Stimulated activated CD4-positive, alpha-beta T cell treated with anti-CD3 and anti-CD28 coated beads, Interleukin-12 subunit alpha, Interleukin-12 subunit beta, amount 100 ng/mL, for 48 hours (primary cell): ENCODE data around the gene GPC6.
"Not testable (repeated sequence)": the region's sequence is repeated elsewhere in the genome, so short reads cannot be mapped to it uniquely, and the experiment has no call there.

Experiments
- DNase-seq, 3 donors: peaks; one replicate each; pipeline ENCODE4 v3.0.0-alpha.2; 2020; ENCODE audit warnings: low read depth in 2 of 3, low spot score in 1 of 3

GPC6 gene

DNA sequence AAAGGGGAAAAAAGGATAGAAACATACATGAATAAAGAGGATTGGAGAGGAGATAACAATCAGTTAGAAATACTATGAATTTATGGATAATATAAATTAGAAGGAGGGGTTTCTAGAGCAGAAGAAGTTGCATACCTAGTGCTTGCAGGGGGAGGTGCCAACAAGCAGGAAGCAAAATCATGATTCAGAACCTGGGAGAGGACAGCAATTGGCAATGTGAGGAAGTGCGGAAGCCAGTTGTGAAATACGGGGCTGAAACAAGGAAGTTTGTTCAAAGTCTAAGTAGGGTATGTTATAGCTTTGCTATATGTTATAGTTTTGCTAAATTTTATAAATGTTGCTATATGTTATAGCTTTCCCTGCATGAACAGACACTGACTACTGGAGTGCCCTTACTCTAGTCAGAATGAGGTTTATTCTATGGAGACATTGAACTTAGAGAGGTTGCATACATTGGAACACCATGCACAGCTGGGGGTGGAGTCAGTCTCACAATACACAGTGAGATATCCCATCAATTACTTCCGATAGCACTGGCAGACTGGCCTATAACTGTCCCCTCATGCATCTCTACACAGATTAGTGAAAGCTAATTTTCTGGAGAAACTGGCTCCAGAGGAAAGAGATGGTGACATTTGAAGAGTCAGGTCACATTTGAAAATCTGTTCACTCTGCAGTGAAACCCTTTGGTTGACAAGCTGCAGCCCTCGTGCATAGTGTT lies 92.1 kb downstream of the GPC6 start:
- no peak for DNase-seq

- no peak for DNase-seq
These were observed 94.3 kb downstream of the GPC6 start for GRCh38 chr13:93320942-93321341.

GRCh38 chr13:93323880-93324279 lies 97.3 kb downstream of the GPC6 start:
- not testable (repeated sequence) for DNase-seq

DNA sequence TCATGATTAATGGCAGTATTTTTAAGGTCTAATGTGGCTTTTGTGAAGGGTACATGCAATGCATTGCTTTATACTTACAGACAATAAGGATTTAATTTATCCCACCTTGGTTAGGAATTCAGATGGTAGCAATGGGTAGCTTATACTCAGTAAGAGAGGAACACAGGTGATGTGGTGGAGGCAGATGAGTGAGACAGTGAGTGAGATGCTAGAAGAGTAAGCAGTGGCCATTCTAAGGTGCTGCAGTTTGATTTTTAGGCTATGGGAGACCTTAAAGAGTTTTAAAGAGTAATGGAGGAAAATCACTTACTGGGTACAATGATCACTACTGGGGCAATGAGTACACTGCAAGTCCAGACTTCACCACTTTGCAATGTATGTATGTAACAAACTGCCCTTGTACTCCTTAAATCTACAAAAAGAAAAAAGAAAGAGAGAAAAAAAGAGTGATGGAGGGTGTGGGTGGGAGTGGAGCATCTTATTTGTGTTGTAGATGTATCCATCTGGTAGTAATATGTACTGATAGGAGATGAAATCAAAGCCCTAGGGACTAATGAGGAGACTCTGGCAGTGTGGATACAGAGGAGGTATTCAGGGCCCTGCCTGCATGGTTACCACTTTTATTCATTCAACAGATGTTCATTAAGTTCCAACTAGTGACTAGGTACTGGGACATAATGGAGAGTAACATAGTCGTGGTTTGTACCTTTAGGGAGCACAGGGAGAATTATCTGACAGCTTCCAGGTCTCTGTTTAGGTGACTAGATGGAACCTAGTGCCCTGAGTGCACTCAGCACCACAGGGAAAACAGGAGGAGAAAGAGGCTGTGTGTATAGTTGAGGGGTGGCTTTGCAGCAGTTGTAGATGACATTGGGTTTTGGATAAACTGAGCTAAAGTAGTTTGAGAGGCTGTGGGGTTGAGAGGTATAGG lies 99.0 kb downstream of the GPC6 start:
- DNase-seq, result no peak

DNA sequence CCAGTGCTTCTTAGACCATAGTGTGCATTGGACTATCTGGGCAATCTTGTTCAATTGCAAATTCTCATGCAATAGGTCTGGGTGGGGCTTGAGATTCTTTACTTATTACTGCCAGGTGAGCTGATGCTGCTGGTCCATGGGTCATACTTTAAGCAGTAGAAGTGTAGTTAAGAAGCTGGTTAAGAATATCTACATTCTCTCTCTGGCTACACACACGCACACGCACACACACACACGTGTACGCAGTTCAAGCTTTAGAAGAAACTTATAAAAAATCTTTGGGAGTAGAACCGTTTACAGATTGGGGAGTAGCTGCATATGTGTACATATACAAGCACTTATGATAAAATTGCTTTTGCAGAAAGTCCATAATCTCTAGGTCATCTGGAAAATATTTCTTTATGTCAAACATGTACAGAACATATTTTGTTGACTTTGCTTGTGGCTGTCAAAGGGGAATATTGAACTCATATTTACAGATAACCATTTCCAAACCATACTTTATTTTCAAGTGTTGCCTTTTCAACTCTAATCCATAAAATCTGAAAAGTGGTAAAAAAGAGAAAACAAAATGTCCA lies 99.7 kb downstream of the GPC6 start:
- DNase-seq, result no peak

DNA sequence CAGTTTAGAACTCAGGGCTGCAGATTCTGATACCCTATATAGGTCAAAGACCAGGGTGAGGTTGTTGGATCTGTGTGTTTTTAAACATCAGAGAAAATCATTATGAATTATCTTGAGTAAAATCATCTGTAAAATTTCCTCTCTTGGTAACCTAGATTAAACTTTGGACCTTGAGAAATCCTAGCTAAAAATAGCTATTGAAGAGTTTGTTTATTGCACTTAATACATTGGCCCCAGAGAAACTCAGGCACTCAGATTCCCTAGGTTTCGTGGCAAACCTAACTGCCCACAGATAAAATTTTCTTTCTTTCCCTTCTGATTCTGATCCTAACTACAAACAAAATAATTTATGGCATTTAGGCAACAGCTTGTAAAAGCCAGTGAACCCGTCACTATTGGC lies 102.3 kb downstream of the GPC6 start:
- DNase-seq, result no peak

DNA sequence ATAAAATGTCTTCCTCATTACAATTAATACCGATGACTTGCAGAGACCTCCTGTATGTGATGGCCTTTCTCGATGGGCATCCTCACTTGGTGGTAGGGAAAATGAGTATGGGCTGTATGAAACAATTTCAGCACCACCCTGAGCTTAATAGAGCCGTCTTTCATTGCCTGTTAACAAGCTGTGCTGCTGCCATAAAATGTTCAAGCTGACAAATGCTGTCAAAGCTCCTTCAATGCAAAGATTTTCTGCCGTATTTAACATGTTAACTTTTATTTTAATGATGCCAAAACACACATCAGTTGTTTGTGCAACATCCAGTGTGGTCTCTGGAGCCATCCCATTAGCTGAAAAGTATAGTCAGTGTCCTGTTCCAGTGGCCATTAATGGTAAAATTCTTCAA lies 110.1 kb downstream of the GPC6 start:
- DNase-seq, result no peak

DNA sequence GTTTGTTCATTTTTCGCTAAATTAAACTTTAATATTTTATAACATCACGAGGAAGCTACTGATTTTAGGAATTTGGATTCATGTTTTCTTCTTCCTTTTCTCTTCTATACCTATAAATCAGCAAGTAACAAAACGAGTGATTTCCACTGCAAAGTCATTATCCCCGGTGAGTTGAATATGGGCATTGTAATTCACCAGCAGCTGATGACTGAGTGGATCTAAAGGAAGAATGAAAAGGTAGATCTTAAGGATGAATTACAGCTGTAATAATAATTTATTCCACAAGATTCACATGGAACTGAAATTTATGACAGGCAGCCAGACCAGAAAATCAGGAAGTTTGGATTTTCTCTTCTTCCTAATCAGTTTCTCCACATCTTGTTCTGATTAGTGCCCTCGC lies 111.4 kb downstream of the GPC6 start:
- DNase-seq, result no peak

DNA sequence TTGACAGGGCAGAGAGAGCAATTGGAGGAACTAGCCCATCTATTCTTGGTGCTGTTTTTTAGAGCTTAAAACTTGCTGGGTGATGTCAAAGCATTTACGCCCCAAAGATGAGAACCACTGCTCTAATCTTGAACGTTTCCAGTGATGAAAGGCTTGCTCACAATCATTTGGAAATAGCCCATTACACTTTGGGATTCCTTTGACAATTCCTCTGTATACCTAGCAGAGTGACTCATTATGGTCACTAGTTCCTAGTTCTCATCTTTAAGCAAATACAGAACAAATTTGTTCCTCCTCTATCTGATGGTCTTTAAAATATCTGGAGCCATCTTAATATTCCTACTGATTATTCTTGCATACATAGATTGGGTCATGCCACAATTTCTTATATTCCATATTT lies 112.3 kb downstream of the GPC6 start:
- DNase-seq, result no peak

- no peak for DNase-seq
These were observed 112.9 kb downstream of the GPC6 start for GRCh38 chr13:93339550-93339949.

DNA sequence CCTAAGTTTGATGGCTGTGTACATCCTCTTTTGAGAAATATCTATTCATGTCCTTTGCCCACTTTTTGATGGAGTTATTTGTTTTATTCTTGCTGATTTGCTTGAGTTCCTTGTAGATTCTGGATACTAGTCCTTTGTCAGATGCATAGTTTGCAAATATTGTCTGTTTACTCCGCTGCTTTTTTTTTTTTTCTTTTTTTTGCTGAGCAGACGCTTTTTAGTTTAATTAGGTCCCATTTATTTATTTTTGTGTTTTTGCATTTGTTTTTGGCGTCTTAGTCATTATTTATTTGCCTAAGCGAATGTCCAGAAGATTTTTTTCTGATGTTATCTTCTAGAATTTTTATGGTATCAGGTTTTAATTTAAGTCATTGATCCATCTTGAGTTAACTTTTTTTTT lies 114.9 kb downstream of the GPC6 start:
- no peak for DNase-seq

- no peak for DNase-seq
These were observed 116.5 kb downstream of the GPC6 start for GRCh38 chr13:93343097-93343496.

DNA sequence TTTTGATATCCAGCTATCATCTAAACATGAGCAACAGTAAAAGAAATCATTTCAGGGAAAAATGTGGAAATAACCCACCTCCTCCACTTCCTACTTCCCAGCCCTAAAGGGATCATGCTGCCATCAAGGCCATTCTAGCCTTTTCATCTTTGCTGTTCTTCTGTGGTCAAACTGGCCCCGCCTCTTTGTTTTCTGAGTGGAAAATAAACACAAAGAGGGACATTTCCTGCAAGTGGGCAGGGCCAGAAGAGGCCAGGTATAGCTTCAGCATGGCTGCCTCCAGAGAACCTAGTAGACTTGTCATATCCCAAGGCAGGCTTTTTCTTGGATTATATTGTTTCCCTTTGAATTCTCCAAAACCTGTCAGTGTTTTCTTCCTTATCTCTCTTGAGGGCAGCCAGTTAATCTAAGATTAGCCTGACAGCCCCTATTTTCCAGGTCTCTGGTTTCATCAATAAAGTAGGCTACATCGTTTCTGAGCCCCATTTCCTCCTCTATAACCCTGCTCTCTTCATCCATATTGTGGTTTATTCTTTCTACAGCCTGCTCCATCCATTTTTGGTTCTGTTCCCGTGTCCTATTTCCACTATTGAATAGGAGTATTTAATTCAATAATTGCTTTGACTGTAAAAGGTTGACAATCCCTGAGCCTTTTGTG lies 117.6 kb downstream of the GPC6 start:
- no peak for DNase-seq

DNA sequence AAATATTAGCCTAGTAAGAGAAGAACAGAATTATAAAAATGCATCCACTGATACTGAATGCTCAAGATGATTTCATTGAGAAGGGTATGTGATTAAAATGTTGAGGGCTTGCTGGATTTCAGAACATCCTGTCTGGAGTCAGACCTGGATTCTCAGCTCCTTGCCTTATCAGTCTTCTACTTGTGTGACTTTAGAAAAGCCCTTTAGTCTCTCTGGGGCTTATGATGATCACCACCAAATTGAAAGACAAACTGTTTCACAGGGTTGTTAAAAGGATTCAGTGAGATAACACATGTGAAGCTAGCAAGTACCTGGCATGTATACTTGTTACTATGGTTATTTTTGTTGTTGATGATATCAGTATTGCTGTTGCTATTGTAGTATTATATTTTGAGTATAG lies 118.4 kb downstream of the GPC6 start:
- no peak for DNase-seq

GRCh38 chr13:93345770-93346169 lies 119.2 kb downstream of the GPC6 start:
- no peak for DNase-seq

- no peak for DNase-seq
These were observed 126.0 kb downstream of the GPC6 start for GRCh38 chr13:93352616-93353015.

GRCh38 chr13:93355094-93355493 lies 128.5 kb downstream of the GPC6 start:
- no peak for DNase-seq

DNA sequence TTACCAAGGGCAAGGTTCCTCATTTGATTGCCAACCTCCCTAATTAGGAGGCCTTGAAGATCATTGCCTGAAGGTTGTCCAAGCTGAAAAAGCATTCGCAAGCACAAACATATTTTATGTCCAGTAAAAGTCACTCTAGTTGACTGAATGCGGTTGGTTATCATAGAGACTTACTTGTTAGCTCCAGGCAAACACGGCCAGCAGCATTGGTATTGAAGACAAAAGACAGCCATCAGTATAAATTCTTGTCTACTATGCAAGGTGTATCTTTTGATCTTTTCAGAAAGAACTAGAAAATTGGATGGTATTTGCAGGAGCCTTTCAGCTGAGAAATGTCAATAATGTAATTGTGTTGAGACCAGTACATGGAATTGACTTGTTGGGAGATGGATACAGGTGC lies 129.9 kb downstream of the GPC6 start:
- DNase-seq, result no peak

- no peak for DNase-seq
These were observed 133.4 kb downstream of the GPC6 start for GRCh38 chr13:93360021-93360420.

DNA sequence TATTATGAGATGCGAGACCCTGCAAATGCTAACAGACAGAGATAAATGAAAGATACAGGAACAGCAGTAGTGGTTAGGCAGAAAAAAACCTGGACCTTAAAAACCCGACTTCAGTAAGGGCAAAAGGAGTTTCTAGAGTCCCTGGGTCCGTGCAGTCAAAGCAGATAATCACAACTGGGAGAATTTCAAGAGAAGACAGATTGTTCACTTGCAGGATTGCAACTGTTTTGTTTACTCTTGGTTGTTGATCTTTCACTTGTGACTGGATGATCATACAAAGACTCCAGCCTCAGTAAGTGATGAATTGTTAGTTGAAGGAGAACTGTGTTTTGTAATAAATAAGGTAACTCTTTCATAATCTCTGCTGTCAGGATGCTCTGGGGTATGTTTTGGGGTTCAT lies 135.1 kb downstream of the GPC6 start:
- no peak for DNase-seq

GRCh38 chr13:93364166-93364565 lies 137.6 kb downstream of the GPC6 start:
- no peak for DNase-seq

- DNase-seq, result no peak
These were observed 141.7 kb downstream of the GPC6 start for GRCh38 chr13:93368296-93368695.
